GM12878 (cell line): ENCODE measurements around the gene RUNDC3A.

ENCODE experiments used
- CREM ChIP-seq: IDR thresholded peaks from 2 replicates; pipeline ENCODE4 v1.6.1; 2014; ENCODE audit warnings: antibody characterized with exemption, low read depth
- CTCF ChIP-seq, 3 experiments: IDR thresholded peaks in 2 of 3; conservative IDR thresholded peaks in 1 of 3; 2 replicates each; pipeline ENCODE4 v1.5.1; 2011; ENCODE audit warnings: low read depth in 3 of 3, low read length in 3 of 3, mild to moderate bottlenecking in 3 of 3, control low read depth in 2 of 3, moderate library complexity in 2 of 3, inconsistent platforms in 1 of 3, mixed read lengths in 1 of 3; ENCODE audit not compliant: control insufficient read depth in 2 of 3, insufficient read depth in 1 of 3; ENCODE audit errors: extremely low read depth in 1 of 3
- NBN ChIP-seq: fragments of 450-650 bp; IDR thresholded peaks from 2 replicates; pipeline ENCODE4 v1.6.1; 2016
- NFIC ChIP-seq: IDR thresholded peaks from 2 replicates; pipeline ENCODE4 v1.6.1; 2012; ENCODE audit warnings: low read depth, mild to moderate bottlenecking, inconsistent platforms, low read length, moderate library complexity
- NRF1 ChIP-seq: conservative IDR thresholded peaks from 2 replicates; pipeline ENCODE4 v1.6.1; 2011; ENCODE audit warnings: mild to moderate bottlenecking, low read depth, low read length, improper control_type of control experiment
- YY1 ChIP-seq: IDR thresholded peaks from 2 replicates; pipeline ENCODE4 v1.6.1; 2011; ENCODE audit warnings: low read depth, mild to moderate bottlenecking, low read length

DNA sequence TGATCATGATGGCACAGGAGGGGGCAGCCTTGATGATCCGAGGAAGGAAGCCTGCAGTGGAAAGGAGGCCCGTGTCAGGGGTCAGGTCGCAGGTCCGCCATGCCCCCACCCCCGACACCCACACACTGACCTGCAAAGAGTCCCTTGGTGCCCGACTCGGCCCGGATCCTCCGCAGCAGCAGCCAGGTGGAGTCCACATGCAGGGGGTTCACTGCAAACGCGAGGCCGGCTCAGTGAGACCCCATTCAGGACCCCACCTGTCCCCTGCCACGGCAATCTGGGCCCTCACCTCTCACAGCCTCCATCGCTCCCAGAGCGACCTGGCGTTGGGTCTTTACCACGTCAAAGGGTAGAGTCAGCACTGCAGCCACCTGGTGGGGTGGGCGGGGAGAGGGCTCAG, 11.7 kb downstream of the RUNDC3A start:
- TF ChIP-seq CTCF (IDR thresholded peaks at IDR 0.05 in 2 of 3, conservative IDR thresholded peaks at IDR 0.05 in 1 of 3; ENCODE audit: control insufficient read depth in 2 of 3, extremely low read depth in 1 of 3, insufficient read depth in 1 of 3, low read depth in 3 of 3, low read length in 3 of 3) (no peak), NFIC (no peak), NBN (no peak), CREM (no peak), YY1 (no peak), NRF1 (no peak)
